HCT116 (cell line): Measurements from ENCODE around the gene KRT82. TPM values are rescaled to one million over a fixed set of nuclear protein-coding genes. Genes with fewer than 3 reads are reported as not detected.

ENCODE experiments used
- ATAC-seq: fragments of 200-7000 bp; cut with Tn5 transposase; 2 replicates; pipeline ENCODE4 v1.9.1; 2020; ENCODE audit warnings: mild to moderate bottlenecking, moderate library complexity
- BruUV-seq: library from RNA; stranded (reverse); fragments of 400-500 nt; replicated peaks from 2 replicates; lab custom pipeline; 2021; lab: Mats Ljungman, UMichigan
- CTCF ChIA-PET: fragments of 300-600 bp; sonication (Branson Sonifier 250); formaldehyde crosslinking; loops from one replicate; lab custom pipeline; 2021; ENCODE audit warnings: antibody characterized with exemption; lab: Charles Lee
- POLR2A ChIA-PET: fragments of 300-600, 350-600 bp; sonication (Branson Sonifier 250); formaldehyde crosslinking; loops from one replicate; lab custom pipeline; 2021; ENCODE audit warnings: antibody characterized with exemption; lab: Charles Lee
- RAD21 ChIA-PET, 2 experiments: fragments of 300-600 bp; sonication (Branson Sonifier 250); formaldehyde crosslinking; loops; one replicate each; lab custom pipeline; 2023; ENCODE audit warnings: low total read pairs in 2 of 2; ENCODE audit not compliant: uncharacterized antibody in 2 of 2, unreplicated experiment in 2 of 2, low non-redundant PET in 1 of 2; lab: Charles Lee
- DNase-seq: peaks from one replicate; pipeline ENCODE4 v3.0.0-alpha.2; 2010; ENCODE audit warnings: low read depth, low spot score
- H2AFZ ChIP-seq: fragments of 200-600 bp; shearing (Covaris generic), sonication (generic); 2 replicates; pipeline ENCODE4 v1.6.1; 2017; ENCODE audit warnings: low read depth, mixed run types, mixed read lengths, antibody characterized with exemption, low read length; ENCODE audit not compliant: poor library complexity, severe bottlenecking
- H3K27ac ChIP-seq: 2 replicates; pipeline ENCODE4 v1.5.1; 2012; ENCODE audit warnings: low read depth, low read length
- H3K27me3 ChIP-seq: fragments of 200-600 bp; sonication (generic); 2 replicates; pipeline ENCODE4 v1.6.1; 2016; ENCODE audit warnings: mixed run types, low read length, mixed read lengths; ENCODE audit not compliant: insufficient read depth
- H3K36me3 ChIP-seq, 2 experiments: fragments of 200-500 bp in 1 of 2; fragments of 200-600 bp in 1 of 2; sonication (Bioruptor generic) in 1 of 2; sonication (generic) in 1 of 2; 2 replicates each; pipeline versions ENCODE4 v1.5.1 to v1.6.1; 2014 to 2016; ENCODE audit warnings: low read length in 2 of 2, inconsistent platforms in 1 of 2, mixed read lengths in 1 of 2, mixed run types in 1 of 2; ENCODE audit not compliant: insufficient read depth in 2 of 2, control insufficient read depth in 1 of 2
- H3K4me1 ChIP-seq, 2 experiments: fragments of 200-600 bp in 1 of 2; sonication (generic) in 1 of 2; 2 replicates each; pipeline versions ENCODE4 v1.5.1 to v1.6.1; 2012 to 2017; ENCODE audit warnings: low read length in 2 of 2, inconsistent platforms in 1 of 2, mild to moderate bottlenecking in 1 of 2, mixed read lengths in 1 of 2, mixed run types in 1 of 2, moderate library complexity in 1 of 2; ENCODE audit not compliant: insufficient read depth in 2 of 2, control insufficient read depth in 1 of 2
- H3K4me2 ChIP-seq: fragments of 200-600 bp; sonication (generic); 2 replicates; pipeline ENCODE4 v1.6.1; 2017; ENCODE audit warnings: mixed run types, low read length, mixed read lengths
- H3K4me3 ChIP-seq, 2 experiments: fragments of 200-600 bp in 1 of 2; sonication (generic) in 1 of 2; replicated peaks in 1 of 2; 2 replicates each; pipeline ENCODE4 v1.5.1; 2011 to 2016; ENCODE audit warnings: low read length in 2 of 2, control low read depth in 1 of 2, low read depth in 1 of 2, mild to moderate bottlenecking in 1 of 2, mixed read lengths in 1 of 2, mixed run types in 1 of 2
- H3K79me2 ChIP-seq: fragments of 200-600 bp; sonication (generic); 2 replicates; pipeline ENCODE4 v1.6.1; 2017; ENCODE audit warnings: mild to moderate bottlenecking, mixed run types, low read length, moderate library complexity, mixed read lengths; ENCODE audit not compliant: insufficient read depth
- H3K9ac ChIP-seq: fragments of 200-600 bp; sonication (generic); 2 replicates; pipeline ENCODE4 v1.6.1; 2016; ENCODE audit warnings: low read length, mixed read lengths
- H3K9me2 ChIP-seq: fragments of 200-600 bp; sonication (generic), shearing (Covaris generic); 2 replicates; pipeline ENCODE4 v1.6.1; 2017; ENCODE audit warnings: mixed run types, mild to moderate bottlenecking, moderate library complexity; ENCODE audit not compliant: insufficient read depth
- H3K9me3 ChIP-seq, 2 experiments: fragments of 200-500 bp in 1 of 2; fragments of 200-600 bp in 1 of 2; sonication (Bioruptor generic) in 1 of 2; sonication (generic) in 1 of 2; 2 replicates each; pipeline ENCODE4 v1.6.1; 2014 to 2017; ENCODE audit warnings: low read length in 2 of 2, mixed read lengths in 2 of 2, inconsistent platforms in 1 of 2, low read depth in 1 of 2, mild to moderate bottlenecking in 1 of 2, mixed run types in 1 of 2, moderate library complexity in 1 of 2; ENCODE audit not compliant: control insufficient read depth in 1 of 2, insufficient read depth in 1 of 2
- H4K20me1 ChIP-seq: fragments of 200-600 bp; sonication (generic), shearing (Covaris generic); 2 replicates; pipeline ENCODE4 v1.6.1; 2017; ENCODE audit warnings: mixed run types, mild to moderate bottlenecking, moderate library complexity; ENCODE audit not compliant: insufficient read depth
- CBX3 ChIP-seq: IDR thresholded peaks from 2 replicates; pipeline ENCODE4 v1.6.1; 2012; ENCODE audit warnings: low read depth
- CEBPB ChIP-seq: IDR thresholded peaks from 2 replicates; pipeline ENCODE4 v1.6.1; 2012; ENCODE audit warnings: low read depth
- EGR1 ChIP-seq: IDR thresholded peaks from 2 replicates; pipeline ENCODE4 v1.6.1; 2012; ENCODE audit warnings: low read depth
- EZH2 ChIP-seq: fragments of 200-600 bp; sonication (generic); IDR thresholded peaks from 2 replicates; pipeline ENCODE4 v1.6.1; 2017; ENCODE audit warnings: antibody characterized with exemption, mixed run types
- FOSL1 ChIP-seq: IDR thresholded peaks from 2 replicates; pipeline ENCODE4 v1.6.1; 2012; ENCODE audit warnings: low read depth
- POLR2A ChIP-seq: IDR thresholded peaks from 2 replicates; pipeline ENCODE4 v1.7.0; 2011; ENCODE audit warnings: borderline replicate concordance; ENCODE audit not compliant: insufficient read depth, insufficient read length; ENCODE audit errors: extremely low read depth
- POLR2AphosphoS5 ChIP-seq: IDR thresholded peaks from 2 replicates; pipeline ENCODE4 v1.6.1; 2011; ENCODE audit warnings: mild to moderate bottlenecking, low read depth, low read length, moderate library complexity
- RAD21 ChIP-seq: IDR thresholded peaks from 2 replicates; pipeline ENCODE4 v1.6.1; 2012; ENCODE audit warnings: low read depth, mild to moderate bottlenecking
- SIN3A ChIP-seq: IDR thresholded peaks from 2 replicates; pipeline ENCODE4 v1.6.1; 2012; ENCODE audit warnings: low read depth
- SP1 ChIP-seq: IDR thresholded peaks from 2 replicates; pipeline ENCODE4 v1.6.1; 2012; ENCODE audit warnings: low read depth
- SRF ChIP-seq: IDR thresholded peaks from 2 replicates; pipeline ENCODE4 v1.6.1; 2012; ENCODE audit warnings: low read depth
- TCF7L2 ChIP-seq: IDR thresholded peaks from 2 replicates; pipeline ENCODE4 v1.7.0; 2011; ENCODE audit warnings: borderline replicate concordance, inconsistent platforms; ENCODE audit not compliant: insufficient read depth, insufficient read length; ENCODE audit errors: extremely low read depth
- YY1 ChIP-seq: IDR thresholded peaks from 2 replicates; pipeline ENCODE4 v1.6.1; 2011; ENCODE audit warnings: low read length, low read depth, moderate library complexity, mild to moderate bottlenecking; ENCODE audit not compliant: insufficient replicate concordance; ENCODE audit errors: extremely low read depth
- ZFX ChIP-seq: fragments of 450-650 bp; IDR thresholded peaks from 2 replicates; pipeline ENCODE4 v1.6.1; 2017
- ZNF274 ChIP-seq: fragments of 200-500 bp; sonication (Bioruptor generic); IDR thresholded peaks from 2 replicates; pipeline ENCODE4 v1.6.1; 2014; ENCODE audit warnings: mild to moderate bottlenecking, low read depth, low read length, inconsistent platforms
- intact Hi-C: fragments of 100-400 bp; cut with micrococcal nuclease; formaldehyde crosslinking; loops from 2 replicates; pipeline ENCODE4 v1.10.0; 2022
- total RNA-seq: library from RNA; stranded (reverse); gene quantifications from one replicate; pipeline ENCODE4 v1.2.1, GENCODE V29; 2021; ENCODE audit not compliant: unreplicated experiment
- TF ChIP-seq, protein P1 (sequence below): IDR thresholded peaks from 2 replicates; pipeline ENCODE4 v1.6.1; 2012
- TF ChIP-seq, protein P2 (sequence below): IDR thresholded peaks from 2 replicates; pipeline ENCODE4 v1.6.1; 2011; ENCODE audit warnings: mild to moderate bottlenecking, low read length, moderate library complexity; ENCODE audit not compliant: insufficient replicate concordance; ENCODE audit errors: extremely low read depth
- TF ChIP-seq, protein P3 (sequence below), 3 experiments: fragments of 200-600 bp in 1 of 3; sonication (generic) in 1 of 3; IDR thresholded peaks in 2 of 3; conservative IDR thresholded peaks in 1 of 3; 2 replicates each; pipeline ENCODE4 v1.5.1; 2012 to 2017; ENCODE audit warnings: low read depth in 2 of 3, low read length in 2 of 3, antibody characterized with exemption in 1 of 3, borderline replicate concordance in 1 of 3, control low read depth in 1 of 3, mild to moderate bottlenecking in 1 of 3, mixed read lengths in 1 of 3, mixed run types in 1 of 3, moderate library complexity in 1 of 3; ENCODE audit not compliant: insufficient read depth in 1 of 3
- TF ChIP-seq, protein P4 (sequence below): IDR thresholded peaks from 2 replicates; pipeline ENCODE4 v1.6.1; 2012

The KRT82 gene
- total RNA-seq, 1 experiment from 2014 or later, result not detected

DNA sequence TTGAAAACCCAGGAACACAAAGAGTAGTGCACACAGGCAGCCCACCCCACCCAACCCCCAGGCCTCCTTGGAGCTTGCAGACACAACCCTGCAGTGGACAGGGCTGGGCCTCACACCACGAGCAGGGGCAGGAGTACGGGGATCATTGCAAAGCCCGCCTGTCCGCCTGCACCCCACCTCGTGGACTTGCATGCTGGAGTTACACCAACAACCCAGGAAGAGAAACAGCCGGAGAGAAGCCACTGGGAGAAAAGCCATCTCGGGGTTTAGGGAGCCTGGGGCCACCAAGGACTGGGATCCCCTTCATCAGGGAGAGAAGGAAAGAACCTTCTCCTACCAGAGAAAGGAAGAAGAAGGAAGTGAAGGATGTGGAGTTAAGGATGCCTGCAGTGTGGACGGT, 28.9 kb downstream of the KRT82 start (continued):
- TF ChIP-seq, protein P1, sequence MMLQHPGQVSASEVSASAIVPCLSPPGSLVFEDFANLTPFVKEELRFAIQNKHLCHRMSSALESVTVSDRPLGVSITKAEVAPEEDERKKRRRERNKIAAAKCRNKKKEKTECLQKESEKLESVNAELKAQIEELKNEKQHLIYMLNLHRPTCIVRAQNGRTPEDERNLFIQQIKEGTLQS, result no peak
- TF ChIP-seq RAD21, result no peak

DNA sequence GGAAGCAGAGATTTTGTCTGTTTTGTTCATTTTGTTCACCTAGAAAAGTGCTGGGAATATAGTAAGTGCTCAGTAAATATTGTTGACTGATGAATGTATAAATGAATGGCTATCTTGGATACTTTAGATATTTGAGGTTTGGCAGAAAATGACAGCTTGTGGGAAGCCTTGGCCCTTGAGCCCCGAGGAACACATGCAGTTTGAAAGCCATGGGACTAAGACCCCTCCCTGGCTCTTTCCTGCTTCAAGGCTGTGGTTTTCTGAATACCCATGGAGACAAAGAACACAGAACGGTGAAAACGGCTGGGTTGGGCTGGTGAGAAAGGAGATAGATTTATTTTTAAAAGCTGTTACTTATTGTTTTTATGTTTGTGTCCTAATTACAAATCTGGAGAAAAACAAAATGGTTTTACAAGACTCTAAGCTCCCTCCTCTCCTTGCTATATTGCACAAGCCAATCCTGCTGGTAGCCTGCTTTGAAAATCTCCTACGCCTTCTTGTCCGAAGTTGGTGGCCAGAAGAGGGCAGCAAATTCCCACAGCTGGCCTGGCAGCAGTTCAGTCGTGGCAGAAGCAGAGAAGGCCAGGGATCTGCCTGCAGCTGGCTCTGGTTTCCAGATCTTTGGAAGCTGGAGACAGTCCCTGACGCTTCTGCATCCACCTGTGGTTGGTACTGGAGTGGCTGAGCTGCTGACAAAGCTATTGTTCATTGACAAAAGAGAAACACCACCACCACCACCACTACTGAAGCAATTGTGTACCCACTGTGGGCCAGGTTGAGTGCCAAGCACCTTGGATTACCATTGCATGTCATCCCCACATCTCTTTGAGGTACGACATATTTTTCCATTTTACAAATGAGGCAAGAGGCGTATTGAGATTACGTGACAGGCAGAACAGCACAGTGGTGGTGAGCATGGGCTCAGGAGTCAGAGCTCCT, 33.6 kb downstream of the KRT82 start:
- Histone ChIP-seq H3K27ac (no peak overlapping the region), H2AFZ (no peak overlapping the region), H3K4me2 (no peak overlapping the region), H3K9me3 (peaks cover 0 to 10% of the 10 kb centered on the region in 2 experiments; a peak in 1 of 4 replicates), H3K4me1 (peaks cover 0 to 2% of the 10 kb centered on the region in 2 experiments; a peak in 1 of 4 replicates), H4K20me1 (no peaks in the 10 kb centered on the region), H3K9ac (no peak overlapping the region), H3K27me3 (no peaks in the 10 kb centered on the region), H3K79me2 (no peaks in the 10 kb centered on the region), H3K9me2 (no peaks in the 10 kb centered on the region), H3K36me3 (no peaks in the 10 kb centered on the region), H3K4me3 (no peak overlapping the region)
- RAD21 ChIA-PET, result interaction anchor here (0.8 to 2.0 kb wide), 9 partner anchors 216 to 508 kb away, joined by 3 to 14 read pairs (median 5); no protein-coding TSS in a partner anchor
- intact Hi-C loops, result loop anchor here (1.0 to 5.0 kb wide), 4 partner anchors 216 to 608 kb away; no protein-coding TSS in a partner anchor
- BruUV-seq, result no TSS peak
- peak; percentile 96 for ATAC-seq
- POLR2A ChIA-PET, result interaction anchor here (0.8 to 1.2 kb wide), 3 partner anchors 225 to 502 kb away, joined by 3 to 5 read pairs (median 3); no protein-coding TSS in a partner anchor
- CTCF ChIA-PET, result interaction anchor here (0.6 to 4.0 kb wide), 35 partner anchors 8 to 614 kb away, joined by 3 to 57 read pairs (median 5); partner anchors contain the start of gene KRT84
- peak; percentile 79 for DNase-seq
- TF ChIP-seq, protein P2, sequence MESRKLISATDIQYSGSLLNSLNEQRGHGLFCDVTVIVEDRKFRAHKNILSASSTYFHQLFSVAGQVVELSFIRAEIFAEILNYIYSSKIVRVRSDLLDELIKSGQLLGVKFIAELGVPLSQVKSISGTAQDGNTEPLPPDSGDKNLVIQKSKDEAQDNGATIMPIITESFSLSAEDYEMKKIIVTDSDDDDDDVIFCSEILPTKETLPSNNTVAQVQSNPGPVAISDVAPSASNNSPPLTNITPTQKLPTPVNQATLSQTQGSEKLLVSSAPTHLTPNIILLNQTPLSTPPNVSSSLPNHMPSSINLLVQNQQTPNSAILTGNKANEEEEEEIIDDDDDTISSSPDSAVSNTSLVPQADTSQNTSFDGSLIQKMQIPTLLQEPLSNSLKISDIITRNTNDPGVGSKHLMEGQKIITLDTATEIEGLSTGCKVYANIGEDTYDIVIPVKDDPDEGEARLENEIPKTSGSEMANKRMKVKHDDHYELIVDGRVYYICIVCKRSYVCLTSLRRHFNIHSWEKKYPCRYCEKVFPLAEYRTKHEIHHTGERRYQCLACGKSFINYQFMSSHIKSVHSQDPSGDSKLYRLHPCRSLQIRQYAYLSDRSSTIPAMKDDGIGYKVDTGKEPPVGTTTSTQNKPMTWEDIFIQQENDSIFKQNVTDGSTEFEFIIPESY, result no peak
- TF ChIP-seq SP1, result no peak
- peak; percentile 72 for TF ChIP-seq CEBPB
- TF ChIP-seq RAD21, result peak; percentile 96
- TF ChIP-seq, protein P3, sequence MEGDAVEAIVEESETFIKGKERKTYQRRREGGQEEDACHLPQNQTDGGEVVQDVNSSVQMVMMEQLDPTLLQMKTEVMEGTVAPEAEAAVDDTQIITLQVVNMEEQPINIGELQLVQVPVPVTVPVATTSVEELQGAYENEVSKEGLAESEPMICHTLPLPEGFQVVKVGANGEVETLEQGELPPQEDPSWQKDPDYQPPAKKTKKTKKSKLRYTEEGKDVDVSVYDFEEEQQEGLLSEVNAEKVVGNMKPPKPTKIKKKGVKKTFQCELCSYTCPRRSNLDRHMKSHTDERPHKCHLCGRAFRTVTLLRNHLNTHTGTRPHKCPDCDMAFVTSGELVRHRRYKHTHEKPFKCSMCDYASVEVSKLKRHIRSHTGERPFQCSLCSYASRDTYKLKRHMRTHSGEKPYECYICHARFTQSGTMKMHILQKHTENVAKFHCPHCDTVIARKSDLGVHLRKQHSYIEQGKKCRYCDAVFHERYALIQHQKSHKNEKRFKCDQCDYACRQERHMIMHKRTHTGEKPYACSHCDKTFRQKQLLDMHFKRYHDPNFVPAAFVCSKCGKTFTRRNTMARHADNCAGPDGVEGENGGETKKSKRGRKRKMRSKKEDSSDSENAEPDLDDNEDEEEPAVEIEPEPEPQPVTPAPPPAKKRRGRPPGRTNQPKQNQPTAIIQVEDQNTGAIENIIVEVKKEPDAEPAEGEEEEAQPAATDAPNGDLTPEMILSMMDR (IDR thresholded peaks at IDR 0.05 in 2 of 3, conservative IDR thresholded peaks at IDR 0.05 in 1 of 3; ENCODE audit: borderline replicate concordance in 1 of 3, insufficient read depth in 1 of 3, low read depth in 2 of 3, low read length in 2 of 3), result peak; percentile 82 to 97 (median 84)
- peak; percentile 40; the same call in 1 of the 2 replicates for TF ChIP-seq CBX3
- TF ChIP-seq SRF, result no peak
- TF ChIP-seq, protein P1, result no peak
- no peak for TF ChIP-seq EGR1
- no peak for TF ChIP-seq EZH2
- TF ChIP-seq TCF7L2, result no peak
- no peak for TF ChIP-seq POLR2AphosphoS5
- no peak for TF ChIP-seq FOSL1
- TF ChIP-seq ZNF274, result no peak
- no peak for TF ChIP-seq ZFX
- no peak for TF ChIP-seq POLR2A
- no peak for TF ChIP-seq SIN3A
- TF ChIP-seq YY1, result peak; percentile 69
- TF ChIP-seq, protein P4, sequence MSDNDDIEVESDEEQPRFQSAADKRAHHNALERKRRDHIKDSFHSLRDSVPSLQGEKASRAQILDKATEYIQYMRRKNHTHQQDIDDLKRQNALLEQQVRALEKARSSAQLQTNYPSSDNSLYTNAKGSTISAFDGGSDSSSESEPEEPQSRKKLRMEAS, result no peak; the same call in 1 of the 2 replicates
